GM18520 (cell line): ENCODE measurements around the gene TCF3.
"Not testable (repeated sequence)": the region's sequence is repeated elsewhere in the genome, so short reads cannot be mapped to it uniquely, and the experiment has no call there.

Experiments
- ATAC-seq: cut with Tn5 transposase; IDR thresholded peaks from one replicate; pipeline ENCODE4 v1.9.1; 2021; ENCODE audit not compliant: unreplicated experiment

The TCF3 gene

GRCh38 chr19:1652471-1653299 is at the start of gene TCF3:
Gene TCF3, minus strand, starts transcription at chr19:1652615. Its CDS starts 2,367 bp downstream, at chr19:1650248.
- ATAC-seq = peak; percentile 65

- no peak for ATAC-seq
These were observed 48.6 kb upstream of the TCF3 start for GRCh38 chr19:1700733-1701663.

- ATAC-seq = no peak
These were observed 47.8 kb upstream of the TCF3 start for GRCh38 chr19:1699998-1700732.

- ATAC-seq = no peak
These were observed 47.0 kb upstream of the TCF3 start for GRCh38 chr19:1699386-1699785.

- ATAC-seq = no peak
These were observed 46.2 kb upstream of the TCF3 start for GRCh38 chr19:1698636-1699035.

- not testable (repeated sequence) for ATAC-seq
These were observed 43.1 kb upstream of the TCF3 start for GRCh38 chr19:1695481-1695880.

GRCh38 chr19:1691589-1692290 is 39.3 kb upstream of the TCF3 start:
- no peak for ATAC-seq

- ATAC-seq = no peak
These were observed 38.4 kb upstream of the TCF3 start for GRCh38 chr19:1690699-1691307.

- ATAC-seq = not testable (repeated sequence)
These were observed 33.4 kb upstream of the TCF3 start for GRCh38 chr19:1685785-1686184.

- no peak for ATAC-seq
These were observed 32.6 kb upstream of the TCF3 start for GRCh38 chr19:1685046-1685445.

GRCh38 chr19:1684573-1684912 is 32.1 kb upstream of the TCF3 start:
- ATAC-seq = no peak

- no peak for ATAC-seq
These were observed 31.6 kb upstream of the TCF3 start for GRCh38 chr19:1683869-1684572.

- ATAC-seq = no peak
These were observed 28.6 kb upstream of the TCF3 start for GRCh38 chr19:1680976-1681375.

- no peak for ATAC-seq
These were observed 25.7 kb upstream of the TCF3 start for GRCh38 chr19:1678073-1678472.

GRCh38 chr19:1676351-1677266 is 24.2 kb upstream of the TCF3 start:
- no peak for ATAC-seq

- no peak for ATAC-seq
These were observed 23.4 kb upstream of the TCF3 start for GRCh38 chr19:1675633-1676350.

- no peak for ATAC-seq
These were observed 21.9 kb upstream of the TCF3 start for GRCh38 chr19:1674293-1674679.
